ENCODE results near the gene LRRC59.

DNA sequence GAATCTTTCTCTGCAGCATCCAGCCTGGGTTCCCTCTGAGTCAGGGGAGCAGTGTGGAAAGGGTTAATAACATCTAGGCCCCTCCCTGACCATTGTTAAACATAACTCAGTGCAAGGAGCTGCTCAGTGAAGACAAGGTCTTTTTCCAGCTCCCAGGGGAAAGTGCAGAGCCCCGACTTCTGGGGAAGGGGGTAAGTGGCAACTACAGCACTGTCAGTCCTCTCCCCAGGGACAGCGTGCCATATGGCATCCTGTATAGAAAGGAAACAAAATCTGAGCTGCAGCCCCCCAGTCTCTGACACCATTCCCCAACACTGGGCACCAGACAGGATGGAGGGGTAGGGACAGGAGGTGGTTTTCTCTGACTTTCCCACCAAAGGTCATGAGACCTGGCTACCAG is 32.2 kb downstream of the LRRC59 start:
- TF ChIP-seq POLR2AphosphoS5 (IDR thresholded peaks at IDR 0.05) (no peak), CTCF (IDR thresholded peaks at IDR 0.05) (no peak)

All from stomach (tissue), 4 donors.